SKM-1 treated with dmso at 0.1 percent for 144 hours (cell line): ENCODE data around the gene PWWP2B.
"Not testable (repeated sequence)": the region's sequence is repeated elsewhere in the genome, so short reads cannot be mapped to it uniquely, and the experiment has no call there.

Source experiments
- DNase-seq: peaks from one replicate; lab custom pipeline; 2025; ENCODE audit not compliant: unreplicated experiment; lab: John Stamatoyannopoulos, UW

The PWWP2B gene

GRCh38 chr10:132428486-132428995 lies 31.5 kb downstream of the PWWP2B start:
- DNase-seq = no peak

- DNase-seq = no peak
Measured at GRCh38 chr10:132429281-132430230, 32.6 kb downstream of the PWWP2B start.

- DNase-seq = no peak
Measured at GRCh38 chr10:132430231-132430743, 33.3 kb downstream of the PWWP2B start.

GRCh38 chr10:132430861-132431271 lies 33.9 kb downstream of the PWWP2B start:
- DNase-seq = no peak

- no peak for DNase-seq
Measured at GRCh38 chr10:132431537-132432175, 34.7 kb downstream of the PWWP2B start.

GRCh38 chr10:132432176-132432540 lies 35.2 kb downstream of the PWWP2B start:
- DNase-seq = no peak

- DNase-seq = no peak
Measured at GRCh38 chr10:132433671-132434340, 36.8 kb downstream of the PWWP2B start.

GRCh38 chr10:132434405-132435005 lies 37.5 kb downstream of the PWWP2B start:
- peak; percentile 70 for DNase-seq

- not testable (repeated sequence) for DNase-seq
Measured at GRCh38 chr10:132435320-132435719, 38.3 kb downstream of the PWWP2B start.

GRCh38 chr10:132436096-132436495 lies 39.1 kb downstream of the PWWP2B start:
- not testable (repeated sequence) for DNase-seq

- no peak for DNase-seq
Measured at GRCh38 chr10:132436861-132437410, 39.9 kb downstream of the PWWP2B start.

GRCh38 chr10:132437541-132437950 lies 40.5 kb downstream of the PWWP2B start:
- DNase-seq = no peak

GRCh38 chr10:132438091-132439024 lies 41.4 kb downstream of the PWWP2B start:
- DNase-seq = no peak

GRCh38 chr10:132439025-132439388 lies 42.0 kb downstream of the PWWP2B start:
- no peak for DNase-seq

- DNase-seq = no peak
Measured at GRCh38 chr10:132439424-132440163, 42.6 kb downstream of the PWWP2B start.

- DNase-seq = no peak
Measured at GRCh38 chr10:132440791-132441565, 44.0 kb downstream of the PWWP2B start.

GRCh38 chr10:132441818-132442524 lies 45.0 kb downstream of the PWWP2B start:
- DNase-seq = no peak
